Left lung (tissue), 10 donors: ENCODE data around the gene DENND2D. TPM values are rescaled to one million over a fixed set of nuclear protein-coding genes. Genes with fewer than 3 reads are reported as not detected.
A peak's percentile ranks its signal among the peaks of the same experiment; 100 is the strongest.

Experiments used
- ATAC-seq: fragments of 200-7000 bp; cut with Tn5 transposase; one replicate; pipeline ENCODE4 v1.9.1; 2020; ENCODE audit warnings: moderate library complexity
- DNase-seq, 4 donors: peaks; one replicate each; pipeline ENCODE4 v3.0.0-alpha.2; 2013 to 2020
- H3K27ac ChIP-seq, 2 donors: fragments of 200-600 bp; sonication (generic) in 1 of 2; one replicate each; pipeline versions ENCODE4 v1.5.0 to v1.8.0; 2020 to 2021
- H3K27me3 ChIP-seq, 2 donors: fragments of 200-600 bp; sonication (generic) in 1 of 2; one replicate each; pipeline versions ENCODE4 v1.5.0 to v1.8.0; 2020 to 2021
- H3K36me3 ChIP-seq, 2 donors: fragments of 200-600 bp; sonication (generic) in 1 of 2; one replicate each; pipeline versions ENCODE4 v1.5.0 to v1.8.0; 2020 to 2021
- H3K4me1 ChIP-seq, 2 donors: fragments of 200-600 bp; one replicate each; pipeline ENCODE4 v1.8.0; 2021
- H3K4me3 ChIP-seq, 2 donors: fragments of 200-600 bp; sonication (generic) in 1 of 2; one replicate each; pipeline versions ENCODE4 v1.5.0 to v1.8.0; 2020 to 2021; ENCODE audit warnings: mild to moderate bottlenecking in 1 of 2
- H3K9me3 ChIP-seq, 2 donors: fragments of 200-600 bp; sonication (generic) in 1 of 2; one replicate each; pipeline versions ENCODE4 v1.5.0 to v1.8.0; 2020 to 2021
- CTCF ChIP-seq, 2 donors: fragments of 200-600 bp; sonication (generic) in 1 of 2; IDR thresholded peaks; one replicate each; pipeline versions ENCODE4 v1.5.0 to v1.8.0; 2021; ENCODE audit warnings: antibody characterized with exemption in 2 of 2
- intact Hi-C, 2 donors: fragments of 100-400 bp; cut with DNase I; formaldehyde crosslinking; loops; one replicate each; pipeline versions ENCODE4 v1.11.2 to v1.14.2; 2022
- polyA plus RNA-seq, 6 donors: library from polyadenylated mRNA; unstranded; fragments of 120-200 nt; gene quantifications; one replicate each; pipeline ENCODE4 v1.2.1, GENCODE V29; 2013; ENCODE audit not compliant: insufficient read length in 6 of 6
- total RNA-seq, 2 donors: library from RNA; stranded (reverse); fragmentation: NEBNext Ultra II Directional; extraction: Animal tissue kit (Norgen Biotek cat#: 25700); gene quantifications; one replicate each; pipeline ENCODE4 v1.2.1, GENCODE V29; 2021
- donor health status: DM: no; HTN: yes; CAD: no.
- donor health status: DM: no; HTN: no; CAD: no.

DENND2D gene
- total and polyA plus RNA-seq, 8 donors, result 19.5 to 78.8 (median 25.5) TPM

- no peak for ATAC-seq
- Histone ChIP-seq H3K4me3 (peak overlapping the region; percentile 66 to 75), H3K27me3 (no peaks in the 10 kb centered on the region), H3K36me3 (peaks cover 0 to 10% of the 10 kb centered on the region in 2 donors), H3K9me3 (no peaks in the 10 kb centered on the region), H3K4me1 (peaks cover 27 to 82% of the 10 kb centered on the region in 2 donors), H3K27ac (peak overlapping the region; percentile 80 to 98)
- DNase-seq, result no peak
- intact Hi-C loops, result no loop called here
- no peak for TF ChIP-seq CTCF (IDR thresholded peaks at IDR 0.05)
Measured at GRCh38 chr1:111202707-111203623, 2.5 kb upstream of the DENND2D start.

- no peak for DNase-seq
- intact Hi-C loops, result no loop called here
- Histone ChIP-seq H3K4me3 (peak overlapping the region in 1 of 2 donors; percentile 56), H3K36me3 (peaks cover 0 to 16% of the 10 kb centered on the region in 2 donors), H3K4me1 (peaks cover 27 to 89% of the 10 kb centered on the region in 2 donors), H3K9me3 (no peaks in the 10 kb centered on the region), H3K27me3 (no peaks in the 10 kb centered on the region), H3K27ac (peak overlapping the region in 1 of 2 donors; percentile 93)
- TF ChIP-seq CTCF (IDR thresholded peaks at IDR 0.05), result no peak
- peak; percentile 13 for ATAC-seq
Measured at GRCh38 chr1:111202366-111202706, 1.9 kb upstream of the DENND2D start.

GRCh38 chr1:111201275-111202090 lies 1.0 kb upstream of the DENND2D start:
- TF ChIP-seq CTCF (IDR thresholded peaks at IDR 0.05), result no peak
- Histone ChIP-seq H3K27me3 (no peaks in the 10 kb centered on the region), H3K4me1 (peaks cover 27 to 91% of the 10 kb centered on the region in 2 donors), H3K4me3 (peak overlapping the region in 1 of 2 donors; percentile 56), H3K9me3 (no peaks in the 10 kb centered on the region), H3K36me3 (peaks cover 0 to 24% of the 10 kb centered on the region in 2 donors), H3K27ac (peak overlapping the region; percentile 80 to 93)
- ATAC-seq, result no peak
- intact Hi-C loops, result no loop called here
- DNase-seq, result peak in 1 of 4 donors; percentile 61

- Histone ChIP-seq H3K27me3 (no peaks in the 10 kb centered on the region), H3K4me3 (peak overlapping the region in 1 of 2 donors; percentile 56), H3K9me3 (no peaks in the 10 kb centered on the region), H3K36me3 (peaks cover 0 to 32% of the 10 kb centered on the region in 2 donors), H3K4me1 (peaks cover 27 to 91% of the 10 kb centered on the region in 2 donors), H3K27ac (peak overlapping the region; percentile 80 to 93)
- intact Hi-C loops, result no loop called here
- ATAC-seq (no peak), DNase-seq (no peak)
- no peak for TF ChIP-seq CTCF (IDR thresholded peaks at IDR 0.05)
Measured at GRCh38 chr1:111200802-111201161, 336 bp upstream of the DENND2D start.

GRCh38 chr1:111199329-111199728 lies 1.1 kb downstream of the DENND2D start:
- H3K27ac ChIP-seq, result peak overlapping the region; percentile 80 to 93
- no peaks in the 10 kb centered on the region for H3K9me3 ChIP-seq
- peaks cover 33 to 91% of the 10 kb centered on the region in 2 donors for H3K4me1 ChIP-seq
- no peaks in the 10 kb centered on the region for H3K27me3 ChIP-seq
- TF ChIP-seq CTCF (IDR thresholded peaks at IDR 0.05), result no peak
- DNase-seq (no peak), ATAC-seq (no peak)
- peaks cover 0 to 46% of the 10 kb centered on the region in 2 donors for H3K36me3 ChIP-seq
- intact Hi-C loops, result no loop called here
- H3K4me3 ChIP-seq, result peak overlapping the region; percentile 22 to 56
